HG03457 (cell line): ENCODE measurements around the gene EPYC.
"Not testable (repeated sequence)": the region's sequence is repeated elsewhere in the genome, so short reads cannot be mapped to it uniquely, and the experiment has no call there.

ENCODE experiments used
- ATAC-seq: cut with Tn5 transposase; IDR thresholded peaks from one replicate; pipeline ENCODE4 v1.9.1; 2021; ENCODE audit warnings: moderate number of reproducible peaks; ENCODE audit not compliant: unreplicated experiment

Gene EPYC

GRCh38 chr12:90991952-90992465 is 12.8 kb downstream of the EPYC start:
- no peak for ATAC-seq

GRCh38 chr12:90990611-90991010 is 14.2 kb downstream of the EPYC start:
- ATAC-seq = no peak

- no peak for ATAC-seq
Measured at GRCh38 chr12:90989686-90990111, 15.1 kb downstream of the EPYC start.

GRCh38 chr12:90987520-90987919 is 17.3 kb downstream of the EPYC start:
- ATAC-seq = no peak

- no peak for ATAC-seq
Measured at GRCh38 chr12:90987101-90987500, 17.7 kb downstream of the EPYC start.

- ATAC-seq = not testable (repeated sequence)
Measured at GRCh38 chr12:90985331-90985730, 19.4 kb downstream of the EPYC start.

GRCh38 chr12:90984114-90984513 is 20.7 kb downstream of the EPYC start:
- no peak for ATAC-seq

- ATAC-seq = no peak
Measured at GRCh38 chr12:90982170-90982569, 22.6 kb downstream of the EPYC start.

- ATAC-seq = no peak
Measured at GRCh38 chr12:90979951-90980350, 24.8 kb downstream of the EPYC start.

- ATAC-seq = no peak
Measured at GRCh38 chr12:90979019-90979418, 25.8 kb downstream of the EPYC start.

- ATAC-seq = peak; percentile 82
Measured at GRCh38 chr12:90978117-90978770, 26.5 kb downstream of the EPYC start.

- no peak for ATAC-seq
Measured at GRCh38 chr12:90977224-90977623, 27.5 kb downstream of the EPYC start.

GRCh38 chr12:90974286-90974685 is 30.5 kb downstream of the EPYC start:
- no peak for ATAC-seq

GRCh38 chr12:90972226-90972625 is 32.5 kb downstream of the EPYC start:
- ATAC-seq = no peak

- ATAC-seq = no peak
Measured at GRCh38 chr12:90970911-90971310, 33.9 kb downstream of the EPYC start.

GRCh38 chr12:90970471-90970870 is 34.3 kb downstream of the EPYC start:
- ATAC-seq = no peak

- ATAC-seq = no peak
Measured at GRCh38 chr12:90969851-90970250, 34.9 kb downstream of the EPYC start.

GRCh38 chr12:90969346-90969745 is 35.4 kb downstream of the EPYC start:
- no peak for ATAC-seq

- no peak for ATAC-seq
Measured at GRCh38 chr12:90965204-90965603, 39.6 kb downstream of the EPYC start.

- no peak for ATAC-seq
Measured at GRCh38 chr12:90964616-90965015, 40.2 kb downstream of the EPYC start.

- no peak for ATAC-seq
Measured at GRCh38 chr12:90963946-90964345, 40.8 kb downstream of the EPYC start.

- ATAC-seq = no peak
Measured at GRCh38 chr12:90961154-90961553, 43.6 kb downstream of the EPYC start.

- ATAC-seq = peak; percentile 71
Measured at GRCh38 chr12:90959538-90960139, 45.1 kb downstream of the EPYC start.
